ENCODE data around the gene FRY. TPM values are rescaled to one million over a fixed set of nuclear protein-coding genes. Genes with fewer than 3 reads are reported as not detected.

FRY gene
- total and polyA plus RNA-seq, 2 of the 13 experiments (the other 11 are each of a cell fraction or from before 2014, with no cell fraction given) = 8.2 to 13.1 TPM

GRCh38 chr13:32045537-32045936 lies 14.0 kb downstream of the FRY start:
- POLR2A ChIA-PET = interaction anchor here (0.9 to 2.4 kb wide), 3 partner anchors 14 to 130 kb away, joined by 3 to 15 read pairs (median 4); partner anchors contain the start of gene FRY
- H3K36me3 ChIP-seq (replicated peaks in 1 of 2; ENCODE audit: control insufficient read depth in 1 of 2, insufficient read depth in 2 of 2, low read length in 2 of 2) = peaks cover 4 to 10% of the 10 kb centered on the region in 2 experiments; a peak in 4 of 5 replicates
- no peak for FAIRE-seq
- H3K79me2 ChIP-seq (ENCODE audit: insufficient read depth, low read length) = peaks cover 9% of the 10 kb centered on the region
- no peak for DNase-seq (ENCODE audit: low spot score)
- TF ChIP-seq MED1 (CRISPR knock-in tag; IDR thresholded peaks at IDR 0.05) = no peak
- TF ChIP-seq TEAD2 (CRISPR knock-in tag; IDR thresholded peaks at IDR 0.05) = no peak
- TF ChIP-seq ZNF672 (CRISPR knock-in tag; IDR thresholded peaks at IDR 0.05) = no peak
- no peak for TF ChIP-seq NCOA1 (CRISPR knock-in tag; IDR thresholded peaks at IDR 0.05)
- TF ChIP-seq GPN1 (CRISPR knock-in tag; IDR thresholded peaks at IDR 0.05; ENCODE audit: borderline replicate concordance) = no peak
- TF ChIP-seq MNT (IDR thresholded peaks at IDR 0.05) = no peak
- no peak for TF ChIP-seq KLF9 (CRISPR knock-in tag; IDR thresholded peaks at IDR 0.05; ENCODE audit: low read depth)
- TF ChIP-seq PRDM4 (CRISPR knock-in tag; IDR thresholded peaks at IDR 0.05; ENCODE audit: borderline replicate concordance) = no peak
- TF ChIP-seq ZFX (CRISPR knock-in tag; IDR thresholded peaks at IDR 0.05; ENCODE audit: low read depth) = no peak
- no peak for TF ChIP-seq REL (CRISPR knock-in tag; conservative IDR thresholded peaks at IDR 0.05)
- no peak for TF ChIP-seq PHB2 (IDR thresholded peaks at IDR 0.05; ENCODE audit: partially characterized antibody)
- TF ChIP-seq ESRRA (CRISPR knock-in tag; IDR thresholded peaks at IDR 0.05; ENCODE audit: low read depth) = no peak
- no peak for TF ChIP-seq CREM (IDR thresholded peaks at IDR 0.05)
- TF ChIP-seq CREM (CRISPR knock-in tag; IDR thresholded peaks at IDR 0.05) = no peak
- no peak for TF ChIP-seq ZNF264 (CRISPR knock-in tag; IDR thresholded peaks at IDR 0.05)
- no peak for TF ChIP-seq BCL3 (CRISPR knock-in tag; IDR thresholded peaks at IDR 0.05)
- TF ChIP-seq ZNF580 (CRISPR knock-in tag; IDR thresholded peaks at IDR 0.05; ENCODE audit: borderline replicate concordance, low read depth) = no peak
- H4K20me1 ChIP-seq (ENCODE audit: insufficient read depth, low read length) = no peaks in the 10 kb centered on the region
- CTCF ChIA-PET (ENCODE audit: low intra/inter-chr PET ratio, low total read pairs) = no interaction called here
- no peak for ATAC-seq
- H2AFZ ChIP-seq (ENCODE audit: low read length) = no peak overlapping the region
- no peak overlapping the region for H3K4me2 ChIP-seq (ENCODE audit: low read depth, low read length)
- BruUV-seq (replicated peaks) = no TSS peak
- peaks cover 60% of the 10 kb centered on the region for H3K4me1 ChIP-seq (ENCODE audit: insufficient read depth, low read length)
- in situ Hi-C loops (cut with HindIII; ENCODE audit: extremely low pct_ligation_motif_present, low pct_unique_long_range_greater_than_20kb) (loop anchor here (25.0 kb wide), 2 partner anchors 92 to 392 kb away; partner anchors contain the start of gene N4BP2L1), intact Hi-C loops (cut with micrococcal nuclease; ENCODE audit: unreplicated experiment) (no loop called here)
- no peak overlapping the region for H3K4me3 ChIP-seq (replicated peaks in 1 of 3; ENCODE audit: insufficient read depth in 1 of 3, low read depth in 2 of 3, low read length in 3 of 3)
- peak overlapping the region; percentile 79 for H3K27ac ChIP-seq (ENCODE audit: extremely low read length, insufficient read depth, low read length)
- H3K27me3 ChIP-seq (ENCODE audit: control insufficient read depth in 1 of 2, insufficient read depth in 2 of 2, low read length in 2 of 2) = no peaks in the 10 kb centered on the region
- H3K9ac ChIP-seq (ENCODE audit: insufficient read depth, low read depth, low read length) = no peak overlapping the region
- 99% methylated on average over 3 of the region's 3 CpGs for WGBS (ENCODE audit: low lambda C conversion rate)
- H3K9me3 ChIP-seq (ENCODE audit: low read length) = no peaks in the 10 kb centered on the region

Measured in HepG2 (cell line).